Activated T-helper 2 cell treated with anti-CD3 and anti-CD28 coated beads, Interferon-gamma antibody, Interleukin-2, Interleukin-4, amounts not matched to agents 10 μg/mL and 5 μg/mL and 100 μg/mL, durations not matched to agents 14 hours and 24 hours and 36 hours (primary cell): ENCODE measurements around the gene TMPRSS6. TPM values are rescaled to one million over a fixed set of nuclear protein-coding genes. Genes with fewer than 3 reads are reported as not detected.

ENCODE experiments used
- DNase-seq: peaks from one replicate; pipeline ENCODE4 v3.0.0; 2021; ENCODE audit warnings: low spot score
- H3K27ac Mint-ChIP-seq: one replicate; pipeline ENCODE4 v1.8.0; 2021; ENCODE audit warnings: mixed read lengths
- H3K27me3 Mint-ChIP-seq: one replicate; pipeline ENCODE4 v1.8.0; 2021; ENCODE audit warnings: low read depth, mixed read lengths
- H3K36me3 Mint-ChIP-seq: one replicate; pipeline ENCODE4 v1.8.0; 2021; ENCODE audit warnings: low read depth, mixed read lengths
- H3K4me1 Mint-ChIP-seq: one replicate; pipeline ENCODE4 v1.8.0; 2021; ENCODE audit warnings: low read depth, mixed read lengths
- H3K4me3 Mint-ChIP-seq: one replicate; pipeline ENCODE4 v1.8.0; 2021; ENCODE audit warnings: low read depth, mild to moderate bottlenecking, moderate library complexity, mixed read lengths
- H3K9me3 Mint-ChIP-seq: one replicate; pipeline ENCODE4 v1.8.0; 2021; ENCODE audit warnings: mixed read lengths
- intact Hi-C: fragments of 100-400 bp; cut with micrococcal nuclease; formaldehyde crosslinking; loops from one replicate; pipeline ENCODE4 v1.15.1; 2023
- total RNA-seq: library from RNA; stranded (reverse); gene quantifications from 2 replicates; pipeline ENCODE4 v1.2.3, GENCODE V29; 2022

TMPRSS6 gene
- total RNA-seq, 1 donor from 2014 or later = 9.2 TPM

DNA sequence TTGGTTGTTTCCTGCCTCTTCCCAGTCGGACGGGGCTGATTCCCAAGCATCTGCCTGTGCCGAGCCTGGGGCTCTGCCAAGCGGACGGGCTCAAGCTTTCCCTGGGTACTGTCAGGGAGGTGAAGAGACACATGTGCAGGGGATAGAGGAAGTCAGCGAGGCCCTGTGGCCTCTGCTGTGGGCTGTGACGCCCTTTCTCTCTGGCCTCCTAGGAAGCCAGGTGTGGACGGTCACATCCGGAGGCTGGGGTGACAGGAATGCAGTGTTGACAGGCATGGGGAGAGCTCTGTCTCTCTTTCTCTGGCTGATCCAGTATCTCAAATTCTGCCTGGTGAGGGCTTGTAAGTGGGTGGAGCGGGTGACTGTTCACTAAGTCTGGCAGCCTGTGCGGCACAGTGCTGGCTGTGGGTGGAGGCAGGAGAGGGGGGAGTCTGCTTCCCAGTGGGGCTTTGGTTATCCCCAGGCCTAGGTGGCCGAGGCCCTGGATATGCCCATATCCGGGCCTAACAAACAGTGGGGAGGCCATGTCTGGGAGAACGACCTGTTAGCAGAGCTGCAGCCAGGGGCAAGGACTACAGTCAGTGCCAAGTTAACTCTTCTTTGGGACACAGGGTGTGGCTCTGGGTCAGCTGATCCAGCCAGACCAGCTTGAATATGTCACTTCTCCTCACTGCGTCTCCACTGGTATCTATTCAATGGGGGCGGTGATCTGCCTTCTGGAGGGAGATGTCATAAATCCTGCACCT is 56.0 kb downstream of the TMPRSS6 start:
- H3K27me3 Mint-ChIP-seq = no peaks in the 10 kb centered on the region
- no peak for DNase-seq
- no peak overlapping the region for H3K27ac Mint-ChIP-seq
- H3K36me3 Mint-ChIP-seq = peaks cover 26% of the 10 kb centered on the region
- peak overlapping the region; percentile 52 for H3K4me3 Mint-ChIP-seq
- H3K4me1 Mint-ChIP-seq = peaks cover 10% of the 10 kb centered on the region
- intact Hi-C loops = no loop called here
- no peaks in the 10 kb centered on the region for H3K9me3 Mint-ChIP-seq

DNA sequence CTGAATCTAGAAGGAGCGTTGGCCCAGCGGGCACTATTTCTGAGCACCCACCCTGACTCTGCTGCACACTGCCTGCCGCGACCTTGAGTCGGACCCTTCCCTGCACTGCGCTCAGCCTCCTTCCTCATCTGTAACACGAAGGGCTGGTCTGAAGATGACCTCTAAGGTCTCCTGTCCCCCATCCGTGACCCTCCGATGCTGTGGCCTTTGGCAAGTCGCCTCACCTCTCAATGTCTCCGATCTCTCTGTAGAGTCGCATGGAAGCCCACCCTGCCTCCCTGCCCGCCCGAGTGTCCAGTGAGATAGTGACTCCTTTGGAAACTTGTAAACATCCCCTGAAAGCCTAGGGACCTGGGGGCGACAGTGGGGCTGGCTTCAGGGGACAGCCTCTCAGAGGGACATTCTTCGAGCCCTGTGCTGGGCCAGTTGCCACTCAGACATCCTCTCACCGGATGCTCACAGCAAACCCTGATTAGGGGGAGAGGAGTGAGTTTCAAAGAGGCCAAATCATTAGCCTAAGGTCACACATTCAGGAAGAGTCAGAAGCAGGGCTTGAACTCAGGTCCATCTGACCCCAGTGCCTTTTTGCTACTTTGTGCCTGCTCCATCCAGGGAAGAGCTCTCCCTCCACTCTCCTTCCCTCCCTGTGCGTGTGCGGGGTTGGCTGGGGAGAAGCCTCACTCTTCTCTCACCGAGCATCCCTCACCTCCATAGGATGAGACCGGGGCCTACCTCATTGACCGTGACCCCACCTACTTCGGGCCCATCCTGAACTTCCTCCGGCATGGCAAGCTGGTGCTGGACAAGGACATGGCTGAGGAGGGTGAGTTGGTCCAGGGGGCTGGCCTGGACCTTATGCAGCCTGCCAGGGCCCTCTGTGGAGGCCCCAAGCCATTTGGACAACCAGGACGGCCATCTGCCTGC is 56.9 kb downstream of the TMPRSS6 start:
- H3K27ac Mint-ChIP-seq = peak overlapping the region; percentile 18
- no peaks in the 10 kb centered on the region for H3K9me3 Mint-ChIP-seq
- peak overlapping the region; percentile 83 for H3K4me3 Mint-ChIP-seq
- H3K4me1 Mint-ChIP-seq = peaks cover 10% of the 10 kb centered on the region
- no peaks in the 10 kb centered on the region for H3K27me3 Mint-ChIP-seq
- DNase-seq = no peak
- intact Hi-C loops = no loop called here
- peaks cover 23% of the 10 kb centered on the region for H3K36me3 Mint-ChIP-seq

DNA sequence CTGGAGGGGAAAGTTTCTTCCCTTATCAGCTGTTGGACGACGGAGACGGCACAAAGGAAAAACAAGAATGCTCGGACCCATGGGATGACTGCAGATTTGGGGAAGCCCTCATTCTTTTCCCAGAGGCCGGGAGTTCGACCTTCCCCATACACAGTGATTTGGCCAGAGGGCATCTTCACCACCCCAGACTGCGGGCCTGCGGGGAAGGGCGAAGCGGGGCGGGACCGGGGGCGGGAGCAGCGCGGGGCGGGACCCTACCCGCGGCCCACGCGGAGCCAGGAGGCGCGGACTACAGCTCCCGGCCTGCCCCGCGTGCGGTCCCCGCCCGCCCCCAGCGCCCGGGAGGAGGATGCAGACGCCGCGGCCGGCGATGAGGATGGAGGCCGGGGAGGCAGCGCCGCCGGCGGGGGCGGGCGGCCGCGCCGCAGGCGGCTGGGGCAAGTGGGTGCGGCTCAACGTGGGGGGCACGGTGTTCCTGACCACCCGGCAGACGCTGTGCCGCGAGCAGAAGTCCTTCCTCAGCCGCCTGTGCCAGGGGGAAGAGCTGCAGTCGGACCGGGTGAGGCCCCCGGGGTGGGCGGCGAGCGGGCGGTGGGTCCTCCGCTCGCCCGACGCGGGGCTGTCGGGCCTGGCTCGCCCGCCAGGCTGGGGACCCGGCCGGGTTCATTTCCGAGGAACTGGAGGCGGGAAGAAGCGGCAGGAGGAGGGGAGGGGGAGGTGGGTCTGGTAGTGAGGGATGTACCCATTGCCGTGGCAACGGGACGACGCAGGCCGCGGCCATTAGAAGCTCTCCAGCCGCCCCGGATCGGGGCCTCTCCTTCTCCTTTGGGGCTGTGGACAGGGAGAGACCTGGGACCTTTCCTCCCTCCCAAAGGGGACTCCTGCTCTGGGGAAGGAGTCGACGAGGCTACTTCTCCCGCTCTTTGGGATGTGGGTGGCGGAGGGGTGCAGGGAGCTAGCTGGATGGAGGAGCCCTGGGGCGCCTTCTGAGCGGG is 57.8 kb downstream of the TMPRSS6 start, which contains the start of gene KCTD17:
TSS of gene KCTD17 (plus strand) at position 352 of the 995 bp plus-strand sequence. CDS start at position 371, 19 bp downstream.
- Mint-ChIP-seq H3K36me3 (peaks cover 15% of the 10 kb centered on the region), H3K9me3 (no peaks in the 10 kb centered on the region), H3K27ac (peak within 1 kb of the TSS; percentile 18), H3K4me1 (peaks cover 10% of the 10 kb centered on the region), H3K4me3 (peak within 1 kb of the TSS; percentile 83), H3K27me3 (no peaks in the 10 kb centered on the region)
- intact Hi-C loops = loop anchor here (2.0 kb wide), 1 partner anchor 147 kb away; no protein-coding TSS in a partner anchor
- DNase-seq = peak; percentile 75

DNA sequence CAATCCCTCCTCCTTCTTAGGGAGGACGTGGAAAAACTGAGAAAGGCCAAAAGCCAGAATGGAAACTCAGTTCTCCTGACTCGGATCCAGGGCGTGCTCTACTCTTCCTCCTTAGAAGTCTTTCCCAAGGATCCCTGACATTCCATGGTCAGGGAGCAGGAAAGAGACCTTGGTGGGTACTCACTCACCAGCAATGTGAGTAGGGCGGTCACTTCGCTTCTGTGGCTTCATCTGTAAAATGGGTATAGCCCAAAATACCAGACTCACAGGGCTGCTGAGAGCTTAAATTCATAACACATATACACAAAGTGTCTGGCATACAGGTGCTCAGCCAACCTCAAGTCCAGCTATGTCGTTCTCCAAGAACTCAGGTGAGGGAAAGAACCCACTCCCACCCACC is 58.6 kb downstream of the TMPRSS6 start:
- intact Hi-C loops = loop anchor here (2.0 kb wide), 1 partner anchor 148 kb away; no protein-coding TSS in a partner anchor
- H3K27ac Mint-ChIP-seq = no peak overlapping the region
- H3K4me3 Mint-ChIP-seq = peak overlapping the region; percentile 2
- no peaks in the 10 kb centered on the region for H3K9me3 Mint-ChIP-seq
- DNase-seq = no peak
- no peaks in the 10 kb centered on the region for H3K27me3 Mint-ChIP-seq
- peaks cover 10% of the 10 kb centered on the region for H3K36me3 Mint-ChIP-seq
- H3K4me1 Mint-ChIP-seq = peaks cover 10% of the 10 kb centered on the region

DNA sequence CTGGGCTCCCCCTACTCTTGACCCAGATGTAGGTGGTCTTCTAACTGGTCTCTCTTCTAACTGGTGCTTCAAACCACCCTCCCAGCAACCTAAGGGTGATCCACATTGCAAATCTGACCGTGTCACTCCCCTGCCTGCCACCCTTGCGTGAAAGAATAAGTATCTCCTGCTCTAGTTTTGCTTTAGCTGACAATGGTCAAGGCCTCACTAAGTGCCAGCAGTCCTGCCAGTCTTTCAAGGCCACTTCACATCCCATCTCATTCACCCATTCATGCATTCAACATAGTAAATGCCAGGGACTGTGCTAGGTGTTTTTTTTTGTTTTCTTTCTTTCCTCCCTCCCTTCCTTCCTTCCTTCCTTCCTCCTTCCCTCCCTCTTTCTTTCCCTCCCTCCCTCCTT is 60.3 kb downstream of the TMPRSS6 start:
- H3K27me3 Mint-ChIP-seq = no peaks in the 10 kb centered on the region
- H3K4me1 Mint-ChIP-seq = peaks cover 14% of the 10 kb centered on the region
- H3K9me3 Mint-ChIP-seq = no peaks in the 10 kb centered on the region
- intact Hi-C loops = loop anchor here (10.0 kb wide), 1 partner anchor 264 kb away; no protein-coding TSS in a partner anchor
- no peak overlapping the region for H3K4me3 Mint-ChIP-seq
- no peak overlapping the region for H3K27ac Mint-ChIP-seq
- no peak for DNase-seq
- peaks cover 9% of the 10 kb centered on the region for H3K36me3 Mint-ChIP-seq

DNA sequence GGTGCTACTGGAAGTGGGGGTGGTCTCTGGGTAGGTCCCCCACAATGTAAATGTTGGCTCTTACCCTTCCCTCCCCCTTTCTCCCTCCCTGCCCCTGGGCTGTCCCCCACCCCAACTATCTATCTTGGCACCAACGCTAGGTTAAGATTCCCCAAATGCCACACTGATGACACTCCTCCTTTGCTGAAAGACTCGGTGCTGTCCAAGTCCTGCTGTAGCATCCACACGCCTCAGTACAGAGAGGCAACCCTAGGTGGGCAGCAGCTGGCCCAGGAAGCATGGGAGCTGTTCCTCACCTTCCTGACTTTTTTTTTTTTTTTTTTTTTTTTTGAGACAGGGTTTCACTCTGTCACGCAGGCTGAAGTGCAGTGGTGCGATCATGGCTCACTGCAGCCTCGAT is 61.4 kb downstream of the TMPRSS6 start:
- no peak overlapping the region for H3K27ac Mint-ChIP-seq
- H3K4me3 Mint-ChIP-seq = no peak overlapping the region
- intact Hi-C loops = loop anchor here (10.0 kb wide), 1 partner anchor 263 kb away; no protein-coding TSS in a partner anchor
- no peak for DNase-seq
- H3K36me3 Mint-ChIP-seq = peaks cover under 1% of the 10 kb centered on the region
- H3K27me3 Mint-ChIP-seq = no peaks in the 10 kb centered on the region
- H3K9me3 Mint-ChIP-seq = no peaks in the 10 kb centered on the region
- peaks cover 11% of the 10 kb centered on the region for H3K4me1 Mint-ChIP-seq

DNA sequence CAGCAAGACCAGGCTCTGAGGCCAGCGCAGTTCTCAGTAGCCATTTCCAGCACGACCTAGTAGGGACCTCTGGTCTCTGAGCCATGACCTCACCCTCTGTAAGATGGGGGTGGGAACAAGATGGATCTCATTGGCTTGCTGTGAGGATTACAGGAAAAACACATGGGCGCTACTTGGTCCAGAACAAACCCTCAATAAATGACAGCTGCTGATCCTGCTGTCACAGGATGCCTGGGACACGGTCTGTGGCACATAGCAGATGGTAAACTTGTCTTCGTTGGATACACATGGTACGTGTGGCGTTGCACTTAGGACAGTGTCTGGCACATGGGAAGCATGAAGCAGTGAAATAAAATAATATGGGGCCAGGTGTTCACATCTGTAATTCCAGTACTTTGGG is 62.5 kb downstream of the TMPRSS6 start:
- Mint-ChIP-seq H3K4me1 (peaks cover 7% of the 10 kb centered on the region), H3K27ac (no peak overlapping the region), H3K36me3 (no peaks in the 10 kb centered on the region), H3K9me3 (no peaks in the 10 kb centered on the region), H3K27me3 (no peaks in the 10 kb centered on the region), H3K4me3 (no peak overlapping the region)
- intact Hi-C loops = loop anchor here (10.0 kb wide), 1 partner anchor 262 kb away; no protein-coding TSS in a partner anchor
- no peak for DNase-seq

DNA sequence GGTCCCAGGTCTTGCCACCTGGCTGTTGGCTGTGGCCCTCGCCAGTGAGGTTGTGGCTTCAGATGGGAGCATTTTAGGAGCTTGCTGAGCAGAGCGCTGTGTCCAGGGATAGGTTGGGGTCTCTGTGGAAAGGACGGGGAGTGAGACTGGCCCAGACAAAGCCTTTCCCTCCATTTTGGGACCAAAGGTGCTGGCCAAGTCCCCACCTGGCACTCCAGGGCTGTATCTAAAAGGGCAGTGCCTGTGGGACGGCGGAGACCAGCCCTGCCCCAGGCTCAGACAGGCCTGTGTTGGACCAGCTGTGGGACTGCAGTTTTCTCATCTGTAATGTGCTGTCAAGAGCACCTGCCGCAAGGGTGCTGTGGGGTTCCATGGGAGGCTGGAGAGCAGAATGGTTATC is 62.9 kb downstream of the TMPRSS6 start:
- DNase-seq = no peak
- H3K27ac Mint-ChIP-seq = no peak overlapping the region
- no peaks in the 10 kb centered on the region for H3K36me3 Mint-ChIP-seq
- intact Hi-C loops = loop anchor here (10.0 kb wide), 1 partner anchor 262 kb away; no protein-coding TSS in a partner anchor
- no peaks in the 10 kb centered on the region for H3K27me3 Mint-ChIP-seq
- no peak overlapping the region for H3K4me3 Mint-ChIP-seq
- peaks cover 10% of the 10 kb centered on the region for H3K4me1 Mint-ChIP-seq
- H3K9me3 Mint-ChIP-seq = no peaks in the 10 kb centered on the region

DNA sequence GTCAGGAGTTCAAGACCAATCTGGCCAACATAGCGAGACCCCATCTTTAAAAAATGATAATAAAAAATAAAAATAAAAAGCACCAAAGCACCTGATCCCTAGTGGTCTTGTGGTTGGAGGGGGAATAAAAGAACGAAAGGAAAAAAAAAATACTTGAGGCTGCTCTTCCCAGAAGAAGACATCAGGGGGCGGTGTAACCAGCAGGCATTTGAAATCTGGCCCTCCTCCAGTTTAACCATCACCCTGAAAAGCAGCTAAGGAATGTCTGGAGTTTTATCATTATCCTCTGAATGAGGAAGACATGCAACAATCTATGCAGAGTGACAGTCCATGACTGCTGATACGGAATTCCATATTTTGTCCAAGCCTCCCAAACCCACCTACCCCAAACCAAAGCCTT is 63.6 kb downstream of the TMPRSS6 start:
- Mint-ChIP-seq H3K36me3 (no peaks in the 10 kb centered on the region), H3K27ac (no peak overlapping the region), H3K4me1 (peaks cover 11% of the 10 kb centered on the region), H3K27me3 (no peaks in the 10 kb centered on the region), H3K9me3 (no peaks in the 10 kb centered on the region), H3K4me3 (no peak overlapping the region)
- DNase-seq = no peak
- intact Hi-C loops = loop anchor here (10.0 kb wide), 1 partner anchor 261 kb away; no protein-coding TSS in a partner anchor

DNA sequence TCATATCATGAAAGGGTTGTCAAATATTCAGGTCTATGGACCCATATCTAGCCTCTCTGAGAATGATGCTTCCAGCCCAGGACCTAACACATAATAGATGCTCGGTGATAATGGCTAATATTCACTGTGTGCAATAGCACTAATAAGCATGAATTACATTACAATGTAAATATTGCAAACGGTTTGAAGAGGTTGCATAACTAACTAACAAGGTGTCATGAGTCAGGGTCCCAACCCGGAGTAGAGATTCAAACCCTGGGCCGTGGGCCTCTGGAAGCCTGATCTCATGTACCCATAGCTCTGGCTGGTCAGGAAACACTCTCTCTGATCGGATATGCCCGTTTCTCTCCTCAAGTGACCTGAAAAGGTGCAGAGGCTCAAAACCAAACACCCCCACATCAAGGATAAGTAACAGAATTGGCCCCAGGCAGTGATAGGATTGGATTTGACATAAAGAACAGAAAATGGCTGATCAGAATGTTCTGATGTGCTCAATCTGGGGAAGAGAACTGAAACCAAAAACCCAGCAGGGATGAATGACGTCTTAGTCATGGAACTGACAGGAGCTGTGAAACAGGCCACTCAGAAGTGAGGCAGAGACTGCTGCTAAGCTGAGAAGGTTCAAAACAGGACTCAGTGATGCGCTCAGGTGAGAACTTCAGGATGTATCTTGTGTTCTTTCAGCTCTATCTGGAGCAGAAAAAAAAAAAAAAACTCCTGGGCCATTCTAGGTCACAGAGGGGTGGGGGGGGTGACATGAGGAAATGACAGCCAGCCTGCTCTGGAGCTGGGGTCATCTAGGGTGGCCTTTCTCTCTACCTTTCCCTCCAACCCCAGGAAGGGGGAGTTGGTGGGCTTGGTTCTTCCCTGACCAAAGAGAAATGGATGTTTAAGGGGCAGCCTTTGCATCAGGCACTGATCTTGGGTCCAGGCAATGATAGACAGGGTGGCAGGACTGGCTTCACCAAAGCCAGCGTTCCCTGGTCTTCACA is 64.6 kb downstream of the TMPRSS6 start:
- Mint-ChIP-seq H3K27me3 (no peaks in the 10 kb centered on the region), H3K9me3 (no peaks in the 10 kb centered on the region), H3K36me3 (no peaks in the 10 kb centered on the region), H3K4me1 (peaks cover 15% of the 10 kb centered on the region), H3K27ac (no peak overlapping the region), H3K4me3 (no peak overlapping the region)
- no peak for DNase-seq
- intact Hi-C loops = loop anchor here (10.0 kb wide), 1 partner anchor 260 kb away; no protein-coding TSS in a partner anchor
